Measurements from ENCODE around the gene PMPCB. TPM values are rescaled to one million over a fixed set of nuclear protein-coding genes. Genes with fewer than 3 reads are reported as not detected.
"Not testable (repeated sequence)": the region's sequence is repeated elsewhere in the genome, so short reads cannot be mapped to it uniquely, and the experiment has no call there.

Gene PMPCB
- total RNA-seq, 1 donor from 2014 or later: 164 TPM

DNA sequence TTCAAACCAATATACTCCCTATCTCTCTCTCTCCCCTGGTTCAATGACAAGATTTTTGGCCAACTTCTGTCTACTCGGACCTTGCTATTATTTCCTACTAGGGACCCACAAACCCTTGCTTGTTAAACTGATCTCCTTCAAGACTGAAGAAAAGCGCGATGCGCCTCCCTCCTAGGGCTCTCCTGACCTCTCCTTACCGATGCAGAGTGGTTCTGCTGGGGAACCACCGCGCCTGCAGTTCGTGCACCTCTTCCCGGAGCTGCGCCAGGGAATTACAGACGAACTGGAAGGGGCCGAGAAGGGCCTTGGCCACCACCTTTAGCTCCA lies 17.6 kb upstream of the PMPCB start:
- H3K27me3 Mint-ChIP-seq (ENCODE audit: insufficient read depth, low read depth); H3K9ac ChIP-seq; H4K20me1 ChIP-seq (ENCODE audit: low read depth); H3K4me1 ChIP-seq; H3K27ac Mint-ChIP-seq; H3K27ac ChIP-seq; H3K9me3 ChIP-seq (ENCODE audit: low read depth); H3F3A ChIP-seq (ENCODE audit: low read depth); H3K36me3 ChIP-seq; H3K9me3 Mint-ChIP-seq; H3K36me3 Mint-ChIP-seq; H3K79me2 ChIP-seq (ENCODE audit: low read depth): not testable (repeated sequence)
- Mint-ChIP-seq H3K4me3 (peak overlapping the region; percentile 88), H3K4me1 (peaks cover 16% of the 10 kb centered on the region)
- H3K4me3 ChIP-seq: peak overlapping the region; percentile 76
- peak; percentile 56 for DNase-seq (ENCODE audit: low spot score)
- peak overlapping the region; percentile 99 for H3K4me2 ChIP-seq
- H3K27me3 ChIP-seq: peaks cover 49% of the 10 kb centered on the region
- peak overlapping the region; percentile 100 for H2AFZ ChIP-seq (replicated peaks)

- Histone ChIP-seq H2AFZ (replicated peaks) (peak overlapping the region; percentile 100), H3K4me2 (peak overlapping the region; percentile 99), H3K4me3 (peak overlapping the region; percentile 76), H3K27me3 (peaks cover 49% of the 10 kb centered on the region)
- Mint-ChIP-seq H3K27ac (peak overlapping the region; percentile 97), H3K4me1 (peaks cover 16% of the 10 kb centered on the region), H3K4me3 (peak overlapping the region; percentile 88)
- peak; percentile 76 for DNase-seq (ENCODE audit: low spot score)
- H3K9me3 ChIP-seq (ENCODE audit: low read depth); H3K27ac ChIP-seq; H3K9ac ChIP-seq; H3K36me3 Mint-ChIP-seq; H3F3A ChIP-seq (ENCODE audit: low read depth); H4K20me1 ChIP-seq (ENCODE audit: low read depth); H3K4me1 ChIP-seq; H3K9me3 Mint-ChIP-seq; H3K36me3 ChIP-seq; H3K79me2 ChIP-seq (ENCODE audit: low read depth); H3K27me3 Mint-ChIP-seq (ENCODE audit: insufficient read depth, low read depth): not testable (repeated sequence)
- TF ChIP-seq EZH2phosphoT487 (IDR thresholded peaks at IDR 0.05) (peak; percentile 43), EZH2 (IDR thresholded peaks at IDR 0.05) (peak; percentile 85)
Observed at GRCh38 chr7:103279963-103280802, 17.1 kb upstream of the PMPCB start.

DNA sequence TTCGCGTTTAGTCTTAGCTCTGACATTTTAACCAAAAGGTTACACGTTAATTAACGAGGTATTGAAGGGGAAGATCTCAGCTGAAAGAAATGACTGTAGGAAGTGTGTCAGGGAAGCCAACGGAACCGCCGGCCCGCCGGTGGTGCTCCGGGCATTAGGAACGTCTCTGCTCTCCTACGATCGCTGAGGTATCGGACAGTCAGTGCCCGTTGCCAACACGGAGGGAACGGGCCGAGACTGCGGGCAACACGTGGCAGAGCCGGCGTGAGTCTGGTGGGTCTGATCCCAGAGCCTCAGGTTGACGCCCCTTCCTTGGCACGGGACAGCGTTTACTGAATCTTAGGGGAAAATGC lies 16.5 kb upstream of the PMPCB start:
- not testable (repeated sequence) for H3K9me3 ChIP-seq (ENCODE audit: low read depth); H3K27ac ChIP-seq; H3K9ac ChIP-seq; H3F3A ChIP-seq (ENCODE audit: low read depth); H3K27me3 Mint-ChIP-seq (ENCODE audit: insufficient read depth, low read depth); H4K20me1 ChIP-seq (ENCODE audit: low read depth); H3K9me3 Mint-ChIP-seq; H3K36me3 Mint-ChIP-seq; H3K79me2 ChIP-seq (ENCODE audit: low read depth); H3K4me1 ChIP-seq; H3K36me3 ChIP-seq
- Histone ChIP-seq H2AFZ (replicated peaks) (peak overlapping the region; percentile 100), H3K27me3 (peaks cover 49% of the 10 kb centered on the region), H3K4me3 (peak overlapping the region; percentile 76), H3K4me2 (peak overlapping the region; percentile 99)
- DNase-seq (ENCODE audit: low spot score): peak; percentile 14
- Mint-ChIP-seq H3K4me3 (peak overlapping the region; percentile 88), H3K4me1 (peaks cover 16% of the 10 kb centered on the region), H3K27ac (peak overlapping the region; percentile 50)
- peak; percentile 70 for TF ChIP-seq EZH2 (IDR thresholded peaks at IDR 0.05)

- DNase-seq (ENCODE audit: low spot score); H3K36me3 Mint-ChIP-seq; H3K4me1 ChIP-seq; H3K27me3 Mint-ChIP-seq (ENCODE audit: insufficient read depth, low read depth); H3K27ac Mint-ChIP-seq; H3K27ac ChIP-seq; H3F3A ChIP-seq (ENCODE audit: low read depth); H3K9ac ChIP-seq; H3K4me3 Mint-ChIP-seq; H3K9me3 Mint-ChIP-seq; H3K4me2 ChIP-seq; H3K79me2 ChIP-seq (ENCODE audit: low read depth); H4K20me1 ChIP-seq (ENCODE audit: low read depth); H3K36me3 ChIP-seq; H2AFZ ChIP-seq (replicated peaks); H3K4me3 ChIP-seq; H3K9me3 ChIP-seq (ENCODE audit: low read depth): not testable (repeated sequence)
- peaks cover 16% of the 10 kb centered on the region for H3K4me1 Mint-ChIP-seq
- TF ChIP-seq, protein P1, sequence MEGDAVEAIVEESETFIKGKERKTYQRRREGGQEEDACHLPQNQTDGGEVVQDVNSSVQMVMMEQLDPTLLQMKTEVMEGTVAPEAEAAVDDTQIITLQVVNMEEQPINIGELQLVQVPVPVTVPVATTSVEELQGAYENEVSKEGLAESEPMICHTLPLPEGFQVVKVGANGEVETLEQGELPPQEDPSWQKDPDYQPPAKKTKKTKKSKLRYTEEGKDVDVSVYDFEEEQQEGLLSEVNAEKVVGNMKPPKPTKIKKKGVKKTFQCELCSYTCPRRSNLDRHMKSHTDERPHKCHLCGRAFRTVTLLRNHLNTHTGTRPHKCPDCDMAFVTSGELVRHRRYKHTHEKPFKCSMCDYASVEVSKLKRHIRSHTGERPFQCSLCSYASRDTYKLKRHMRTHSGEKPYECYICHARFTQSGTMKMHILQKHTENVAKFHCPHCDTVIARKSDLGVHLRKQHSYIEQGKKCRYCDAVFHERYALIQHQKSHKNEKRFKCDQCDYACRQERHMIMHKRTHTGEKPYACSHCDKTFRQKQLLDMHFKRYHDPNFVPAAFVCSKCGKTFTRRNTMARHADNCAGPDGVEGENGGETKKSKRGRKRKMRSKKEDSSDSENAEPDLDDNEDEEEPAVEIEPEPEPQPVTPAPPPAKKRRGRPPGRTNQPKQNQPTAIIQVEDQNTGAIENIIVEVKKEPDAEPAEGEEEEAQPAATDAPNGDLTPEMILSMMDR (IDR thresholded peaks at IDR 0.05): peak; percentile 25
- H3K27me3 ChIP-seq: peaks cover 53% of the 10 kb centered on the region
Observed at GRCh38 chr7:103282802-103283427, 14.3 kb upstream of the PMPCB start.

Measured in neural progenitor cell (in vitro differentiated cells).